DMS53 treated with DMSO at 0.1 percent for 48 hours (cell line): ENCODE data around the gene SLX9.
"Not testable (repeated sequence)": the region's sequence is repeated elsewhere in the genome, so short reads cannot be mapped to it uniquely, and the experiment has no call there.

Experiments
- DNase-seq: peaks from one replicate; lab custom pipeline; 2025; ENCODE audit not compliant: unreplicated experiment; lab: John Stamatoyannopoulos, UW

The SLX9 gene

GRCh38 chr21:44902268-44903049 is 37.4 kb upstream of the SLX9 start:
- no peak for DNase-seq

- no peak for DNase-seq
Observed at GRCh38 chr21:44903050-44903685, 36.7 kb upstream of the SLX9 start.

- DNase-seq = no peak
Observed at GRCh38 chr21:44903689-44904088, 36.1 kb upstream of the SLX9 start.

GRCh38 chr21:44904141-44904923 is 35.5 kb upstream of the SLX9 start:
- no peak for DNase-seq

- DNase-seq = no peak
Observed at GRCh38 chr21:44905016-44905727, 34.7 kb upstream of the SLX9 start.

- DNase-seq = no peak
Observed at GRCh38 chr21:44905728-44906090, 34.1 kb upstream of the SLX9 start.

GRCh38 chr21:44907225-44907965 is 32.4 kb upstream of the SLX9 start:
- DNase-seq = no peak

GRCh38 chr21:44907966-44908895 is 31.6 kb upstream of the SLX9 start:
- no peak for DNase-seq

- no peak for DNase-seq
Observed at GRCh38 chr21:44908908-44909307, 30.9 kb upstream of the SLX9 start.

GRCh38 chr21:44909719-44910118 is 30.1 kb upstream of the SLX9 start:
- DNase-seq = no peak

GRCh38 chr21:44910229-44911067 is 29.4 kb upstream of the SLX9 start:
- DNase-seq = no peak

- no peak for DNase-seq
Observed at GRCh38 chr21:44911068-44911383, 28.8 kb upstream of the SLX9 start.

- DNase-seq = no peak
Observed at GRCh38 chr21:44911384-44912157, 28.3 kb upstream of the SLX9 start.

GRCh38 chr21:44912158-44912473 is 27.7 kb upstream of the SLX9 start:
- DNase-seq = no peak

GRCh38 chr21:44912506-44913412 is 27.1 kb upstream of the SLX9 start:
- not testable (repeated sequence) for DNase-seq

- DNase-seq = no peak
Observed at GRCh38 chr21:44913425-44914175, 26.2 kb upstream of the SLX9 start.
